Jurkat, Clone E6-1 (cell line): ENCODE data around the gene TAP1.
A peak's percentile ranks its signal among the peaks of the same experiment; 100 is the strongest.
"Not testable (repeated sequence)": the region's sequence is repeated elsewhere in the genome, so short reads cannot be mapped to it uniquely, and the experiment has no call there.

Source experiments
- DNase-seq: peaks from one replicate; pipeline ENCODE4 v3.0.0-alpha.2; 2011; ENCODE audit warnings: low read depth, low spot score
- H3K4me3 ChIP-seq: 2 replicates; pipeline ENCODE4 v1.5.1; 2011; ENCODE audit warnings: mild to moderate bottlenecking, low read length, control low read depth, moderate library complexity

The TAP1 gene

DNA sequence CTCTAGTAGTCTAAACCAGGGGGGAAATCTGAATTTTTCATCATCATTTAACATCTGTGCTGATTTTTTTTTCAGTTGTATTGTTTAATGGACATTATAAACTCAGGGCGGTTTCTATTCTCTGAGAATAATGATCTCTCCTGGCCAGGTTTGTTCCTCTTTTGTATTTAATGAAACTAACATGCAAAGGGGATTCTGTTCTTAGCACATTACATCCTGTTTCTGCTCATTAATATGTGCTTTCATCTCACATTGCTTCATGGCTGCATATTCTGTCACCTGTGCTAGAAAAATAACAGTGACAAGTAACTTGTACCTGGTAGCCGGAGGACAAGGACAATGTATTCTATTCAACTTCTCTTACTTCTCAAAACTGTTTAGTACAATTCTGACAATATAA is 37.5 kb downstream of the TAP1 start:
- DNase-seq = no peak
- no peak overlapping the region for H3K4me3 ChIP-seq

DNA sequence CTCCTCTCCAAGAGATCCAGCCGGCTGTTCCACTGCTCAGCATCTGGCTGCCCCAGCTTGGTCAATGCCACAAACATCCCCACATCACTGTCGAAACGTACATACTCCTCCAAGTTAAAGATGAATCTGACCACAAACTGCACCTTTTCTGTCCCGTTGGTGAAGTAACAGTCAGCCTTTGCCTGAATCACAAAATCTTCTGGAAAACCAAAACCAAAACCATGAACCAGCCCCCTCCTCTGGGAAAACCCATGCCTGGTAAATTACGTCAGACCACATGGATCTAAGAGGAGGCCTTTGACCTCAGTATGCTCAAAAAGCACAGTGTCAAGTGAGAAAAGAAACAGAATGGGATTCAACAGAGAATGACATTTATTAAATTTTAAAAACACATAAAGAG is 38.4 kb downstream of the TAP1 start:
- no peak overlapping the region for H3K4me3 ChIP-seq

DNA sequence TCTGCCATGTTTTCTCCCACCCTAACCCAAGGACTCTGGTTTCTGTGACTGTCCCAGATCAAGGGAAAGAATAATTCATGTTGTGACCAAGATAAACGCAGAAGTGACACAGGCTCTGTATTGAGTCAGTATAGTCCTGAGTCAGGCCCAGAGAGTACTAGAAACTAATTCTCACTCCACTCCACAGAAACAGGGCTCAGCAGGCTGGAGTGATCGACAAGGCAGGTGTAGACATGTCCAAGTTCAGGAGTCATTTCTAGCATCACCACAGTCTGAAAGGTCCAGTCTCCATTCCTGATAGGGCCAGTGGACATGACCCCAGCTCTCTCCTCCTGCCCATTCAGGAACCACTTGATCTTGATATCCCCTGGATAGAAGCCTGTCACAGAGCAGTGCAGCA is 39.4 kb downstream of the TAP1 start:
- DNase-seq = no peak
- H3K4me3 ChIP-seq = no peak overlapping the region

More for the DNA sequence above, 38.4 kb downstream of the TAP1 start:
- no peak for DNase-seq

DNA sequence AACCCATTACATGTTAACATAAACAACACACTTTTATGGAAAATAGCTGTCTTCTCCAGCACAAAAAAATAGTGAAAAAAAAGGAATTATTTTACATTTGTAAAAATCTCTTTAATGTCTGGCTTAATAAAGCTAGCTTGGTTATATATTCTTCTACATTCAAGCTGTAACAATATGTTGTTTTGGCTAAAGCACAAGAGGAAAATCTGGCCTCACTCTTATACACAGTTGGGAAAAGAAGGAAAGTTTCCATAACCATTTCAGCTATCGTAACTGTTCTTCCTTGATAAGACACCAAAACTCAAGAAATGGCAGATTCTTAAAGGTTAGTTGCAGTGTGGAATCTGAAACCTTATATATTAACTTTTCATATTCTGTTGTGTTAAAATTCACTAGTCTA is 44.3 kb downstream of the TAP1 start:
- DNase-seq = no peak
- no peak overlapping the region for H3K4me3 ChIP-seq

DNA sequence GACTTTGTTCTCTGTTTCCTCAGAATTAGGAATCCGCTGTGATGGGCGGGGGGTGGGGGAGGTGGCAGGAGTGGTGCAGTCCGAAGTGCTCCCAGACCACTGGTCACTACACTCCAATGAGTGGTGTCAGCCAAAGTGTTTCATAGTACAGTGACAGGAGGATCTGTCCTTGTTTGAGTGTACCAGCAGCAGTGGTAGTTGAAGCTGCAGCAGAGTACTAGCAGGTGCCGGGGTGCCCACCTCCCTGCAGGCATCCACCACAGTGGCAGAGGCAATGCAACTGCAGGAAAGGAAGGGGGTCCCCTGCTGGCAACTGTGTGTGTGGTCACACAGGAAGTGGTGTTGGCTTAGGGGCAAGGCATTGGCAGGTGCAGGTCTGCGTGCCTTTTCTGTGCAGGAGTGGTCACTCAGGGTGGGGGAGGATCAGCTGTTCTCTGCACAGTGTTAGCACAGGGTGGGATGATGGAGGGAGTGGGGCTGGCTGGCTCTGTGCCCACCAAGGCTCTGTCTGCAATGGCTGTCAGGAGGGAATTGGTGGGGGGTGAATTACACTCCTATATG is 46.4 kb downstream of the TAP1 start:
- H3K4me3 ChIP-seq = no peak overlapping the region
- peak; percentile 23 for DNase-seq

DNA sequence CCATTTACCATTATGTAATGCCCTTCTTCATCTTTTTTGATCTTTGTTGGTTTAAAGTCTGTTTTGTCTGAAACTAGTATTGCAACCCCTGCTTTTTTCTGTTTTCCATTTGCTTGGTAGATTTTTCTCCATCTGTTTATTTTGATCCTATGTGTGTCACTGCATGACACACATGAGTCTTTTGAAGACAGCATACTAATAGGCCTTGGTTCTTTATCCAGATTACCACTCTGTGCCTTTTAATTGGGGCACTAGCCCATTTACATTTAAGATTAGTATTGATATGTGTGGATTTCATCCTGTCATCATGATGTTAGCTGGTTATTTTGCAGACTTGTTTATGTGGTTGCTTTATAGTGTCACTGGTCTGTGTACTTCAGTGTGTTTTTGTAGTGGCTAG is 48.1 kb downstream of the TAP1 start:
- DNase-seq, H3K4me3 ChIP-seq: not testable (repeated sequence)

DNA sequence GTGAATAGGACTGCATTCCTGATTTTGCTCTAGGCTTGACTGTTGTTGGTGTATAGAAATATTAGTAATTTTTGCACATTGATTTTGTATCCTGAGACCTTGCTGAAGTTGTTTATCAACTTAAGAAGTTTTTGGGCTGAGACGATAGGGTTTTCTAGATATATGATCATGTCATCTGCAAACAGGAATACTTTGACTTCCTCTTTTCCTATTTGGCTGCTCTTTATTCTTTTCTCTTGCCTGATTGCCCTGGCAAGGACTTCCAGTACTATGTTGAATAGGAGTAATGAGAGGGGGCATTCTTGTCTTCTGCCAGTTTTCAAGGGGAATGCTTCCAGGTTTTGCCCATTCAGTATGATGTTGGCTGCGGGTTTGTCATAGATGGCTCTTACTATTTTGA is 50.1 kb downstream of the TAP1 start:
- DNase-seq = no peak

DNA sequence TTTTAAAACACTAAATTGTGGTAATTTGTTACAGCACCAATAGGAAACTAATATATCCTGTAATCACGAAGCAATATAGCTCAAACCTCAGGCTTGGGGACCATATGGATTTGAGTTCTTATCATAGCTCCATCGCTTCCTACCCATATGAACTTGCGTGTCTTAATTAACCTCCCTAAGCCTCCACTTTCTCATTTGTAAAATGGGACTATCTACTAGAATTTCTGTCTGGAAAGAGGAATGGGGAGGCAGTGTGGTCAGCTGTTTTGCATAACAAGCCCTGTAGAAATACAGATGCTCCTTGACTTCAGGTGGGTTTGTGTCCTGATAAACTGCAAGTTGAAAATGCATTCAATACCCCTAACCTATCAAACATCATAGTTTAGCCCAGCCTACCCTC is 53.8 kb downstream of the TAP1 start:
- DNase-seq = no peak
- H3K4me3 ChIP-seq = no peak overlapping the region

More for the DNA sequence above, 50.1 kb downstream of the TAP1 start:
- H3K4me3 ChIP-seq = no peak overlapping the region

DNA sequence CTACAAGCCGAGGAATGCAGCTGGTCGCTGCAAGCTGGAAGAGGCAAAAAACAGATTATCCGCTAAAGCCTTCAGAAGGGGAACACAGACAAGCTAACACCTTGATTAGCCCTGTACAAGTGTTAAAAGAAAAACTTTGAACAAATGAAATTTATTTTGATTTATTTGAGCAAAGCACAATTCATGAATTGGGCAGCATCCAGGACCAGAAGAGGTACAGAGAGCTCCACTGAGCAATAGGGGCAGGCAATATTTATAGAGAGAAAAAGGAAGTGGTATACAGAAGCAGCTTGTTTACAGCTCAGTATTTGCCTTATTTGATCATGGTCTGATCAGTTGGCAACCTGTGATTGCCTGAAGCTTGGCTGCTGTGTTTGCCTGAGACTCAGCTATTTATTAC is 54.3 kb downstream of the TAP1 start:
- no peak overlapping the region for H3K4me3 ChIP-seq
- no peak for DNase-seq

DNA sequence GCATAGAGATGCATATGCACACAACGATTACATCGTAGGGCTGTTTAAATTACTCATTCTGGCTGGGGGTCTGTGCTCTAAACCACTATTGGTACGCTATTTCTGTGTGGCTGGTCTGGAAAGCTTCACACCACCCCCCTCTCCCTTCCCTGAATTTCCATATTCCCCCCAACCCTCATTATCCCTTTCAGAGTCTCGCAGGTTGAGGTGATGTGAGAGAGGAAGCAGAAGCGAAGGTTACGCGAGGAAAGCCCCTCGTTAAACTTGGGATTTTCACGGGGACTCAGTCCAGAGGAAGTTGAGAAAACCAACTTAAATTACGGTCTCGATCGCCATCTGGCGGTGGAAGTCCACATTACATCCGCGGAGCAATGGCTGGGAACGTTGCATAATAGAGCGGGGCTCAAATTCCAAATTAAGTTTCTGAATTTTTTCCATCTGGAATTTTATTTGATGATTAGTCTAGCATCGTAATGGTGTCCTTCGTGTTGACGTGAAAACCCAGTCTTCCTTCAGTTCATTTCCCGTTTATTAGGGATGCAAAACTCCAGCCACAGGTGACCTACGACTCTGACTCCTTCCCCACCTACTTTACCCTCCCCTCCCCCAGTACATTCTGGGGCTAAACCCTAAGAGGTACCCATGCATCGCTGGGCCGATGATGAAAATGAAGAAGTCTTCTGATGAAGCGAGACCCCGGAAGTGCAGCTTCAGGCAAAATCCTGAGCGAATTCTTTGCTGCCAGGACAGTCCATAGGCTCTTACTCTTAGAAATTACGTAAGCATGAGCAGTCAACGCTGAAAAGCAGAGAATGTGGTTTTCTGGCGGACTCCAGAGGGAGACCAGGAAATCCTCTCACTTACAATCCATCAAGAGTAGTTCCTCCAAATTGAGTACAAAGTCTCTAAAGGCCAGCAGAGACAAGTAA is 56.4 kb downstream of the TAP1 start:
- DNase-seq = peak; percentile 50
- peak overlapping the region; percentile 36 for H3K4me3 ChIP-seq
